Mucosa of descending colon (tissue), 3 donors: Measurements from ENCODE around the gene DOCK4. TPM values are rescaled to one million over a fixed set of nuclear protein-coding genes. Genes with fewer than 3 reads are reported as not detected.

Experiments
- ATAC-seq: fragments of 200-7000 bp; cut with Tn5 transposase; one replicate; pipeline ENCODE4 v1.9.1; 2020; ENCODE audit warnings: mild to moderate bottlenecking, moderate library complexity
- DNase-seq, 3 donors: peaks; one replicate each; pipeline ENCODE4 v3.0.0-alpha.2; 2020
- H3K36me3 ChIP-seq: fragments of 200-600 bp; one replicate; pipeline ENCODE4 v1.8.0; 2021; ENCODE audit warnings: low read depth, mild to moderate bottlenecking
- H3K4me1 ChIP-seq: fragments of 200-600 bp; one replicate; pipeline ENCODE4 v1.8.0; 2021; ENCODE audit warnings: low read depth, mild to moderate bottlenecking
- H3K4me3 ChIP-seq: fragments of 200-600 bp; one replicate; pipeline ENCODE4 v1.8.0; 2021; ENCODE audit warnings: mild to moderate bottlenecking
- H3K9me3 ChIP-seq: fragments of 200-600 bp; one replicate; pipeline ENCODE4 v1.8.0; 2021; ENCODE audit warnings: mild to moderate bottlenecking
- intact Hi-C, 2 donors: fragments of 100-400 bp; cut with DNase I in 1 of 2; cut with micrococcal nuclease in 1 of 2; formaldehyde crosslinking; loops; one replicate each; pipeline versions ENCODE4 v1.11.0 to v1.11.1; 2022; cut with DNase I, micrococcal nuclease
- total RNA-seq, 3 donors: library from RNA; stranded (reverse); fragmentation: NEBNext Ultra II Directional in 2 of 3; extraction: Animal tissue kit (Norgen Biotek cat#: 25700) in 2 of 3; gene quantifications; one replicate each; pipeline versions ENCODE4 v1.2.1 to v1.2.4, GENCODE V29; 2021 to 2023
- TF ChIP-seq, protein P1 (sequence below): fragments of 200-600 bp; IDR thresholded peaks from one replicate; pipeline ENCODE4 v1.8.0; 2022; ENCODE audit warnings: antibody characterized with exemption, mild to moderate bottlenecking
- donor health status: DM: no; HTN: no; CAD: no; lungs with moderate emphysema.
- donor health status: DM: no; HTN: no; CAD: no.
- donor health status: DM: no; HTN: yes; CAD: no.

Gene DOCK4
- total RNA-seq, 3 donors from 2014 or later, result 9.2 to 18.4 (median 12.7) TPM

DNA sequence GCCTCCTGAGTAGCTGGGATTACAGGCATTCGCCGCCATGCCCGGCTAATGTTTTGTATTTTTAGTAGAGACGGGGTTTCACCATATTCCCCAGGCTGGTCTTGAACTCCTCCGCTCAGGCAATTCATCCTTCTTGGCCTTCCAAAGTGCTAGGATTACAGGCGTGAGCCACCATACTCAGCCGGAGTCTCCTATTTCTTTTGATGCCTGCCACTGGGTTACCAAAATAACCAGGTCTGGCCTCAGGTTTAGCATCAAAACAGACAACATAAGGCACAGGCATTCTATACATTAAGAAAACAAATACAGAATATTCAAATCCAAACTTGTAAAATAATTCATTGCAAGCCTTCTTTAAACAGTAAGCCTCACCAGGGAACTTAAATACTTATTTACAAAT lies 354.1 kb downstream of the DOCK4 start:
- Histone ChIP-seq H3K36me3 (no peaks in the 10 kb centered on the region), H3K4me1 (peaks cover 11% of the 10 kb centered on the region), H3K4me3 (no peak overlapping the region), H3K9me3 (no peaks in the 10 kb centered on the region)
- DNase-seq (no peak), ATAC-seq (no peak)
- TF ChIP-seq, protein P1, sequence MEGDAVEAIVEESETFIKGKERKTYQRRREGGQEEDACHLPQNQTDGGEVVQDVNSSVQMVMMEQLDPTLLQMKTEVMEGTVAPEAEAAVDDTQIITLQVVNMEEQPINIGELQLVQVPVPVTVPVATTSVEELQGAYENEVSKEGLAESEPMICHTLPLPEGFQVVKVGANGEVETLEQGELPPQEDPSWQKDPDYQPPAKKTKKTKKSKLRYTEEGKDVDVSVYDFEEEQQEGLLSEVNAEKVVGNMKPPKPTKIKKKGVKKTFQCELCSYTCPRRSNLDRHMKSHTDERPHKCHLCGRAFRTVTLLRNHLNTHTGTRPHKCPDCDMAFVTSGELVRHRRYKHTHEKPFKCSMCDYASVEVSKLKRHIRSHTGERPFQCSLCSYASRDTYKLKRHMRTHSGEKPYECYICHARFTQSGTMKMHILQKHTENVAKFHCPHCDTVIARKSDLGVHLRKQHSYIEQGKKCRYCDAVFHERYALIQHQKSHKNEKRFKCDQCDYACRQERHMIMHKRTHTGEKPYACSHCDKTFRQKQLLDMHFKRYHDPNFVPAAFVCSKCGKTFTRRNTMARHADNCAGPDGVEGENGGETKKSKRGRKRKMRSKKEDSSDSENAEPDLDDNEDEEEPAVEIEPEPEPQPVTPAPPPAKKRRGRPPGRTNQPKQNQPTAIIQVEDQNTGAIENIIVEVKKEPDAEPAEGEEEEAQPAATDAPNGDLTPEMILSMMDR, result no peak
- intact Hi-C loops, result loop anchor here in 1 of 2 donors (10.0 kb wide), 1 partner anchor 87 kb away; no protein-coding TSS in a partner anchor

DNA sequence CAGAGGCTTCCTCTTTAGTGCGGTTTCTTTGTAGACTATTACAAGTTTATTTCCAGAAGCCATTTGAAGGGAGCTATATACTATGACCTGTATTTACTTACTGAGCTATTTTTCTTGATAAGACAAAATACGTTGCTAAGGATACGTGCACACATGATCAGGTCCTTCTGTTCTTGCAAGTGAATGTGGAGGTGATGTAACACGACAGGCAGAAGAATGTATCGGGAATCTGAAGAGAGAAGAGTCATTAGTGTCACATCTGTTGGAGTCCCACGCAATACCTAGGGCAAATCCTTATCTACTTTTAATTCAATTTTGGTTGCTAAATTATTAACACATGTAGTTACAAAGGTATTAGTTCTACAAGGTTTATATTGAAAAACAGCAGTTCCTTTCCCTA lies 359.3 kb downstream of the DOCK4 start:
- H3K4me1 ChIP-seq, result peaks cover 4% of the 10 kb centered on the region
- DNase-seq (no peak), ATAC-seq (peak; percentile 86)
- TF ChIP-seq, protein P1, result no peak
- no peaks in the 10 kb centered on the region for H3K9me3 ChIP-seq
- H3K4me3 ChIP-seq, result no peak overlapping the region
- intact Hi-C loops, result no loop called here
- H3K36me3 ChIP-seq, result no peaks in the 10 kb centered on the region

DNA sequence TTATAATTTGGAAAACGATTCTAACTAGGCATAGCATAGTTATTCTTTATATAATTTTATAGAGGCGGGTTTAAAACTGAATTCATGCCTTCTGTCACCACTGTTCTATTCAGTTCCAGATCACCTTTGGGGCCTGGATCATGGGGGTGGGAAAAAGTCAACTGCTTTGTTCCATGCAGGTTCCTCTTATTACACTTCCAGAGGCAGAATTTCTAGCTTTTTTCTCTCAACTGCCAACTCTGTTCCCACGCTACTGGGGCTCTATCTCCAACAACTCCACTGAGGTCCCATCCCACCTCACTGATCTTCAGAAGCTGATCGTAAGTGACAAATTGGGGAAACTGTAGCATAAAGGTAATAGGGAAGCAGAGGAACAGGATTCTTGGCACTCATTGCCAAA lies 360.3 kb downstream of the DOCK4 start:
- intact Hi-C loops, result no loop called here
- no peak for ATAC-seq
- TF ChIP-seq, protein P1, result no peak
- no peak overlapping the region for H3K4me3 ChIP-seq
- H3K9me3 ChIP-seq, result no peaks in the 10 kb centered on the region
- no peak for DNase-seq
- H3K4me1 ChIP-seq, result peaks cover 4% of the 10 kb centered on the region
- no peaks in the 10 kb centered on the region for H3K36me3 ChIP-seq

DNA sequence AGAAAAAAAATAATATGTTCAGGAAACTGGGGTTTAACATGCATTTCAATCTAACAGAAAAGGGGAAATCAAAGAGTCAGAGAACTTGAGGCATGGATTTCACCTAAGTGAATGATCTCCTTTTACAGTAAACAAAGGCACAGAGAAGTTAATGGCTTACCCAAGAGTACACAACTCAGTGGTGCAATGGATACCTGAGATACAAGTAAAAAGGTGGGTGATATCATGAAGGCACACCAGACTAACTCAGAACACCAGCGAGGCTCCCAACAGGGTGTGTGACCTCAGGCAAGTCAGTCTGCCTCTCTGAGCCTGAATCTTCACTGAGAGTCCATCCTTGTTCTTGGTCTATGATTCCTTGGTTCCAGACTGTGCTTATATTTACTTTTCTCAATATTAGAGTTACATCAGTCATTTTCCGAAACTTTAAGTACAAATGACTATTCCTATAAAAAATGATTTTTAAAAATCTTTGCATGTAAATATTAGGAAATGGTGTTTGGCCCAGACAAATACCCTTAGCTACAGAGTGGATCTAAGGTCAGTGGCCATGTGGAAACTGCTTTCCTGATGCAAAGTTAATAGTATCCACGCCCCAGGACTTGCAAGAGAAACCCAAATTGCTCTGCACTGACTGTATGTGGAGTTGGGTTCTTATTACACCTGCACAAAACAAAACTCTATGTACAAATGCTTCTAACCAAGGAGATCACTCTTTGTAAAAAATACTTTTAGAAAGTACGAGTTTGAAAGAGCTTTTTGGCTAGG lies 361.1 kb downstream of the DOCK4 start:
- intact Hi-C loops, result no loop called here
- DNase-seq (no peak), ATAC-seq (no peak)
- no peaks in the 10 kb centered on the region for H3K36me3 ChIP-seq
- TF ChIP-seq, protein P1, result no peak
- H3K4me3 ChIP-seq, result no peak overlapping the region
- H3K9me3 ChIP-seq, result no peaks in the 10 kb centered on the region
- peaks cover 4% of the 10 kb centered on the region for H3K4me1 ChIP-seq

DNA sequence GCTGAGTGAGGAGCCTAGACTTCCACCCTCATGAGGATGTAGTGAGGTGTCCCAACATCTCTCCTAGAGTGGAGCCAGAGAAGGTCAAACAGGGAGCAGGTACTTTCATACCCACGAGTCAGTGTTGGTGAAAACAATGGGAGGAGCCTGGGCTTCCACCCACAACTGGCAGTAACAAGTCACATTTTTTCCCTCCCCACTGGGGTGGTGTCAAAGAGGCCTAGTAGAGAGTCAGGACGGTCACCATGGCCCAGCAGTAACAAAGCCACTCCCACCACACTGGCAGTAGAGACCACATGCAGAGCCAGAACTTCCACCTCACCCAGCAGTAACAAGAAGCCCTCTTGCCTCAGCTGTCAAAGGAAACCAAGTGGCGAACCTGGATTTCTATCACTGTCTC lies 363.7 kb downstream of the DOCK4 start:
- Histone ChIP-seq H3K4me1 (peaks cover 4% of the 10 kb centered on the region), H3K36me3 (no peaks in the 10 kb centered on the region), H3K4me3 (no peak overlapping the region), H3K9me3 (no peaks in the 10 kb centered on the region)
- TF ChIP-seq, protein P1, result no peak
- intact Hi-C loops, result no loop called here
- ATAC-seq, result peak; percentile 22
- DNase-seq, result no peak
